Activated T-helper 1 cell treated with anti-CD3 and anti-CD28 coated beads, Interleukin-12 subunit alpha, Interleukin-12 subunit beta, Interleukin-2, Interleukin-4 antibody, amounts not matched to agents 30 ng/mL and 10 ng/mL and 1 ng/mL, durations not matched to agents 14 hours and 24 hours and 36 hours (primary cell): ENCODE measurements around the gene NCOA5. TPM values are rescaled to one million over a fixed set of nuclear protein-coding genes. Genes with fewer than 3 reads are reported as not detected.

Experiments
- DNase-seq: peaks from one replicate; pipeline ENCODE4 v3.0.0; 2021; ENCODE audit warnings: low spot score
- H3K27ac Mint-ChIP-seq: one replicate; pipeline ENCODE4 v1.8.0; 2021; ENCODE audit warnings: mild to moderate bottlenecking, mixed read lengths
- H3K27me3 Mint-ChIP-seq: one replicate; pipeline ENCODE4 v1.8.0; 2022; ENCODE audit warnings: mild to moderate bottlenecking, moderate library complexity, mixed read lengths; ENCODE audit not compliant: insufficient read depth
- H3K36me3 Mint-ChIP-seq: one replicate; pipeline ENCODE4 v1.8.0; 2021; ENCODE audit warnings: low read depth, mixed read lengths
- H3K4me1 Mint-ChIP-seq: one replicate; pipeline ENCODE4 v1.8.0; 2021; ENCODE audit warnings: low read depth, mixed read lengths
- H3K4me3 Mint-ChIP-seq: one replicate; pipeline ENCODE4 v1.8.0; 2021; ENCODE audit warnings: mild to moderate bottlenecking, moderate library complexity, mixed read lengths
- H3K9me3 Mint-ChIP-seq: one replicate; pipeline ENCODE4 v1.8.0; 2021; ENCODE audit warnings: mixed read lengths
- intact Hi-C: fragments of 100-400 bp; cut with micrococcal nuclease; formaldehyde crosslinking; loops from one replicate; pipeline ENCODE4 v1.15.1; 2024
- total RNA-seq: library from RNA; stranded (reverse); gene quantifications from 2 replicates; pipeline ENCODE4 v1.2.3, GENCODE V29; 2022

The NCOA5 gene
- 30.4 and 32.9 TPM in 2 replicates for total RNA-seq

DNA sequence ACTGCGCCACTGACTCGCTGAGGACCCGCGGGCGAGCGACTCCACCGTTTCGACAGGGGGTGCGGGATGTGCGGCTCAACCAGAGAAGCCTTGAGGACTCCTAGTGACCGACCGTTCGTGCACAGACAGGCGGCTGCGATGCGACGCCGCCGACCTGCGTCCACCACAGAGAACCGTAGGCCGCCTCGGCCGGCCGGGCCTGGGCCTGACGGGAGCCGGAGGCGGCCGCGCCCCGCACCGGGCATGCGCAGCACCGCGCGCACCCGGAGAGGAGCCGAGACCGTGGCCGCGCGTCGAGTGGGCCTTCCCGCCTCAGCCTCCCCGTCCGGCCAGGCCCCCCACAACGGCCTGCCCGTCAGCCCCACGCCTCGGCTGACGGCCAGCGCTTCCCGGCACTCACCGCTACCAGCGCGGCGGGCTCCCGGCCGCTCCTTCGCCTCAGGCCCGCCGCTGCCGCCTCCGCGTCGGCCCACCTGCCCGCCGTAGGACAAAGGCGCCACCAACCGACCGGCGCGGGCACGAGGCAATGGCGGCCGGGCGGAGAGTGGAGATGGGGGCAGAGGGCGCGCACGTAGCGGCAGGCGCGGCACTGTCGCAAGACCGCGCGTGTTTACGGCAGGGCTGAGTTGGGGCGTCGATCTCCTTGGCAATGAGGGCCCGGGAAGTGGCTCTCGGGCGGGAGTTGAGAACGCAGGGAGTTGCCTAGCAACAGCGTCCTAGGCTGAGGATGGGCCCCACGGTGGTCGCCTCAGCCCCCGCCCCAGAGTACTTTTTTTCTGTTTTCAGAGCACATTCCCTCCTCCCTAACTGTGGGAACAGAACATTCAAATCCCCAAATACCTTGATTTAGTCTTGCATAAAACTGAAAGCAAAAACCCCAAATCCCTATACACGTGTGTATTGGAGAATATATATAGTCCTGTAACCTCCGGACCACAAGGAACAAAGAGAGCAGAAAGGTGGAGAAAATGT is at the start of gene NCOA5:
Gene NCOA5 (minus strand): TSS at position 546 of the 972 bp plus-strand sequence. CDS start 10,538 bp downstream, outside the sequence.
- intact Hi-C loops: loop anchor here (1.0 to 10.0 kb wide), 5 partner anchors 117 to 465 kb away; partner anchors contain the start of genes DNTTIP1, ELMO2, OCSTAMP and WFDC3
- peak within 1 kb of the TSS; percentile 94 for H3K27ac Mint-ChIP-seq
- peaks cover 48% of the 10 kb centered on the region for H3K4me1 Mint-ChIP-seq
- peaks cover 9% of the 10 kb centered on the region for H3K36me3 Mint-ChIP-seq
- H3K4me3 Mint-ChIP-seq: peak within 1 kb of the TSS; percentile 92
- no peaks in the 10 kb centered on the region for H3K9me3 Mint-ChIP-seq
- peak; percentile 91 for DNase-seq
- H3K27me3 Mint-ChIP-seq: peaks cover 4% of the 10 kb centered on the region

DNA sequence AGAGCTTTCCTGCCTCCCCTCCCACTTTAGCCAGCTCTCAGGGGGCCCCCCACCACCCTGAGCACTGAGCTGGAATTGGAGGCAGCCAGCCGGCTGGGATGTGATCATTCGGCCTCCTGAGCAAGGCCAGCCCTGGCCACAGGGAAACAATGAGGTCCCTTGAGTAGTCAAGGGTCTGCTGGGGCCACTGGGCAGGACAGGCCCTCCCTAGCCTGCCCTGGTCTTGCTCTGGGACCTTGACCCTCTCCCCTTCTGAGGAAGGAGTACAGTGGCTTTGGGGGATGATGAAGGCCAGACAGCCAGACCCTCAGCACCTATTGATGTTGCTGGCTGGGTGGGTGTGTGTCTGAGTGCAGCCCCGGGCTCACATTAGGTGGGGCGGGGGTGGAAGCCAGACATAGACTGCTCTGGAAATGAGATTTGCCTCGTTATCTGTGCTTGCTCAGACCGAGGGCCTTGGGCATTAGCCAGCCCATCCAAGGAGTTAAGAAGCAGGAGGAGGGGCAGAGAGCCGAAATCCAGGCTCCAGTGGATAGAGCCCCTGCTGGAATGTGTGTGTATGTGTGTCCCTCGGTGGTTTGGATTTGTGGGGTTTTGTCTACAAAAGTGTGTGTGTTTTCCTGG is 49.6 kb upstream of the NCOA5 start:
- H3K4me1 Mint-ChIP-seq: no peaks in the 10 kb centered on the region
- H3K9me3 Mint-ChIP-seq: no peaks in the 10 kb centered on the region
- no peak overlapping the region for H3K4me3 Mint-ChIP-seq
- H3K27me3 Mint-ChIP-seq: peaks cover 16% of the 10 kb centered on the region
- no peaks in the 10 kb centered on the region for H3K36me3 Mint-ChIP-seq
- no peak for DNase-seq
- H3K27ac Mint-ChIP-seq: no peak overlapping the region
- intact Hi-C loops: no loop called here

DNA sequence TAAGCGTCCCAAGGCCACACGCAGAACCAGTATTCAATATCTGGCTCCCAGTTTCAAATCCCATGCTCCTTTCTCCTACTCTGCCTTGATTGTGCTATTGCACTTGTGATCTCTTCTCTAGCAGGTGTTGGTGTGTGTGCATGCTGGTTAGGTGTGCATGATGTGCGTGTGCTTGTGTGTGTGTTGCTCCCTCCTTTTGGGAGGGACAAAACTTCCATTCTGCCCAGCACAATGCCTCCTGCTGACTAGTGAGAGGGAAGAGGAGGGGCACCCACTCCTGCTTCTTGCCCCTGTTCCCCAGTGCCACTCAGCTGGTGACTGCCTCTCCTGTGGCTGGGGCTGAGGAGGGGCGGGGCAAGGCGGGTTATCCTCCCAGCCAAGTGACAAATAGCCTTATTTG is 48.1 kb upstream of the NCOA5 start:
- Mint-ChIP-seq H3K4me3 (no peak overlapping the region), H3K27me3 (peaks cover 18% of the 10 kb centered on the region), H3K27ac (no peak overlapping the region), H3K36me3 (no peaks in the 10 kb centered on the region), H3K4me1 (no peaks in the 10 kb centered on the region), H3K9me3 (no peaks in the 10 kb centered on the region)
- no peak for DNase-seq
- intact Hi-C loops: no loop called here

DNA sequence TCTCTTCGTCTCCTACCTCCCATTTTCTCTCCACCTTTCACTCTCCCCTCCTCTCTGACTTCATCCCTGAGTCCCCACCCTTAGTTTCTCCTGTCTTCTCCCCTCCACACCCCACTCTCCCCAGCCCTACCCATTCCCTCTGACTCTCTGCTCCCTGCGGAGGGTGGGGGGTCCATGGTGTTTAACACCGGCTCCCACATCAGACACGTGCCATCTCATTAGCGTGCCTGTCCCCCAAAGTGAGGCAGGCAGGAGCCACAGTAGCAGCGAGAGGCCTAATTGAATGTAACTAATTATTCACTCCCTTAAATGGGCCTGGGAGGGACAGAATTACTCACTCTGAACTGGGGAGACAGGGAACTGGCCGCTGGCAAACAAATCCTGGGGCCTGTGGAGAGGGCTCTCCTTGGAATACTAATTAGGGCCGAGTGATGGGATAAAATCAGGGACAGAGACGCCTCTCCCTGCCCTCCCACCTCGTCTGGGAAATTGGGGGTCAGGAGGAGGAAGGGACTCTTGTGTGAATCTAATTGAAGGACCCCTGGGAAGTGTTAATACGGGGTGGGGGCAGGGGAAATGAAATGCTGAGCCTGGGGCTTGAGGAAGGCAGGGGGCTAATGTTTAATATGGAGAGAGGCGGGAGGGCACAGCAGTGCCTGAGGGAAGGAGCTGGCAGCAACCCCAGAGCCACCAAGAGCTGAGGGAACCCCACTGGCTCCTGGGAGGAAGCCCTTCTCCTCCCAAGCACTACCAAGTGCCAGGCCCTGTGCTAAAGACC is 46.3 kb upstream of the NCOA5 start:
- no peaks in the 10 kb centered on the region for H3K9me3 Mint-ChIP-seq
- no peak overlapping the region for H3K4me3 Mint-ChIP-seq

DNA sequence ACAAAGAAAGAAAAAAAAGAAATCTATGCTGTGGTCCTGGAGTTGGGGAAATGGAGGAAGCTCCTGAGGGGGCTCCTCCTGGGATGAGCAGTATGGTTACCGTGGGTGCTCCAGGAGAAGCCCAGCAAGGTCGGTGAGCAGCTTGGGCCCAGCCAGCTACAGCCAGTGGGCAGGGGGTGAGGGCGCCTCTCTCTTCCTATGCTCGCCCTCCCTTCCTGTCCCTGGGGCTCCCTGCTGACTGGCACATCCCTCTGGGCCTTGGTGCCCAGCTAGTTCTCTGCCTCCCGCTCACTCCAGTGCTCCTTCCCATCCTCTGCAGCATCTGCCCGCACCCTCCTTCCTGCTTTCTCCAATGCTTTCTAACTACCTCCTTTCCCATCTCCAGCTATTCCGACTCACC is 45.0 kb upstream of the NCOA5 start:
- intact Hi-C loops: loop anchor here (5.0 kb wide), 1 partner anchor 213 kb away; no protein-coding TSS in a partner anchor
- Mint-ChIP-seq H3K4me3 (no peak overlapping the region), H3K27ac (no peak overlapping the region), H3K4me1 (no peaks in the 10 kb centered on the region), H3K9me3 (no peaks in the 10 kb centered on the region), H3K36me3 (no peaks in the 10 kb centered on the region), H3K27me3 (peaks cover 28% of the 10 kb centered on the region)
- DNase-seq: no peak

More for the DNA sequence above, 46.3 kb upstream of the NCOA5 start:
- Mint-ChIP-seq H3K27me3 (peaks cover 22% of the 10 kb centered on the region), H3K36me3 (no peaks in the 10 kb centered on the region), H3K4me1 (no peaks in the 10 kb centered on the region), H3K27ac (no peak overlapping the region)
- intact Hi-C loops: no loop called here
- DNase-seq: no peak

GRCh38 chr20:46133886-46134654 is 44.3 kb upstream of the NCOA5 start:
- H3K4me1 Mint-ChIP-seq: no peaks in the 10 kb centered on the region
- no peak overlapping the region for H3K27ac Mint-ChIP-seq
- H3K36me3 Mint-ChIP-seq: no peaks in the 10 kb centered on the region
- no peak for DNase-seq
- no peaks in the 10 kb centered on the region for H3K9me3 Mint-ChIP-seq
- H3K4me3 Mint-ChIP-seq: no peak overlapping the region
- intact Hi-C loops: loop anchor here (5.0 kb wide), 1 partner anchor 213 kb away; no protein-coding TSS in a partner anchor
- peaks cover 29% of the 10 kb centered on the region for H3K27me3 Mint-ChIP-seq

DNA sequence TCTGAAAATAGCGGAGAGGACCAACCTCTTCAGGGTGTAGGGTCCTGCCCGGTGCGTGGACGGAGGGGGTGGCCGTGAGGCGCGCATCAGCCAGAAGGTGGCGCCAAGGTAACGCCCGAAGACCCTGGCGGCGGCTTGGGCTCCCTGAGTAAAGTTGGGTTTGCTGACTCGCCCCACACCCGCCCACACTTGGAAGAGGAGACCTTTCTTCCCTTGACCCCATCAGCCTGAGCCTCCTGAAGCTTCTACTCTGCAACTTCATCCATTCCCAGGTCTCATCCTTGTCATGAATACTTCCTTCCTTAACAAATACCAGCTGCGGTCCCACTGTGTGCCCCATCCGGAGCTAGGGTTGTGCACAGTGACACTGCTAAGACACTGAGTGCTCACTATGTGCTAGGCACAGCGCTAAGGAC is 43.0 kb upstream of the NCOA5 start:
- intact Hi-C loops: loop anchor here (1.0 to 5.0 kb wide), 5 partner anchors 42 to 306 kb away; partner anchors contain the start of gene CDH22
- H3K4me1 Mint-ChIP-seq: no peaks in the 10 kb centered on the region
- H3K4me3 Mint-ChIP-seq: no peak overlapping the region
- no peak overlapping the region for H3K27ac Mint-ChIP-seq
- no peaks in the 10 kb centered on the region for H3K9me3 Mint-ChIP-seq
- H3K27me3 Mint-ChIP-seq: peaks cover 29% of the 10 kb centered on the region
- peak; percentile 34 for DNase-seq
- H3K36me3 Mint-ChIP-seq: no peaks in the 10 kb centered on the region

GRCh38 chr20:46131396-46131795 is 41.6 kb upstream of the NCOA5 start:
- DNase-seq: no peak
- intact Hi-C loops: loop anchor here (5.0 kb wide), 1 partner anchor 216 kb away; no protein-coding TSS in a partner anchor
- no peaks in the 10 kb centered on the region for H3K36me3 Mint-ChIP-seq
- no peaks in the 10 kb centered on the region for H3K9me3 Mint-ChIP-seq
- no peaks in the 10 kb centered on the region for H3K4me1 Mint-ChIP-seq
- no peak overlapping the region for H3K4me3 Mint-ChIP-seq
- H3K27me3 Mint-ChIP-seq: peaks cover 29% of the 10 kb centered on the region
- no peak overlapping the region for H3K27ac Mint-ChIP-seq

GRCh38 chr20:46130534-46130933 is 40.8 kb upstream of the NCOA5 start:
- no peaks in the 10 kb centered on the region for H3K4me1 Mint-ChIP-seq
- intact Hi-C loops: loop anchor here (5.0 kb wide), 1 partner anchor 217 kb away; no protein-coding TSS in a partner anchor
- no peaks in the 10 kb centered on the region for H3K9me3 Mint-ChIP-seq
- H3K27ac Mint-ChIP-seq: no peak overlapping the region
- no peaks in the 10 kb centered on the region for H3K36me3 Mint-ChIP-seq
- DNase-seq: no peak
- H3K4me3 Mint-ChIP-seq: no peak overlapping the region
- peaks cover 23% of the 10 kb centered on the region for H3K27me3 Mint-ChIP-seq

DNA sequence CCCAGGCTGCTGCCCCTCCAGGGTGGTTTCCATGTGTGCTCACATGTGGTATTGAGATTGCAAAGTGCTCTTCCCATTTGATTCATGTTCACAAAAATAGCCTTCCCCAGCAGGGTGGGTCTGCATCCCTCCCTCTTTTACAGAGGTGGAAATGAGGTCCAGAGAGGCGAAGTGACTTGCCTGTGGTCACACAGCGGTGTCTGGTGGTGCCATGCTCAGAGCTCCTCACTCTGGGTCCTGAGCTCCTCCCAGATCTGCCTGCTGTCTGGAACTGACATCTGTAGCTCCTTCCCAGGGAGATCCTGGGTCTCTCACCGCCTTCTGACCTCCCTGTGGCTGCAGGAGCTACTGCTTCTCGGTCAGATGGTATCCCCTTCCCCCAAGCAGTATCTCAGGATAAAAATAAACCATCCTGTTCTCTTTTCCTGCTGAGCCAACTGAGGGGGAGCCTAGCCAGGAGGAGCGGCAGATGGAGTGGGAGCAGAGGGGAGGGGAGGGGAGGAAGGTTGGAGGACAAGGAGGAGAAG is 40.3 kb upstream of the NCOA5 start:
- Mint-ChIP-seq H3K27me3 (peaks cover 23% of the 10 kb centered on the region), H3K27ac (no peak overlapping the region), H3K4me1 (no peaks in the 10 kb centered on the region), H3K9me3 (no peaks in the 10 kb centered on the region), H3K36me3 (no peaks in the 10 kb centered on the region), H3K4me3 (no peak overlapping the region)
- intact Hi-C loops: loop anchor here (5.0 kb wide), 1 partner anchor 217 kb away; no protein-coding TSS in a partner anchor
- DNase-seq: no peak

GRCh38 chr20:46128310-46129151 is 38.8 kb upstream of the NCOA5 start:
- Mint-ChIP-seq H3K9me3 (no peaks in the 10 kb centered on the region), H3K27me3 (peaks cover 23% of the 10 kb centered on the region), H3K4me1 (no peaks in the 10 kb centered on the region), H3K4me3 (no peak overlapping the region), H3K27ac (no peak overlapping the region), H3K36me3 (no peaks in the 10 kb centered on the region)
- intact Hi-C loops: no loop called here
- DNase-seq: no peak
